HL-60/S4 treated with phorbol 12-myristate 13-acetate at 8.2 ng/mL for 4 days and 3 days (cell line): ENCODE data around the gene UBASH3B.
"Not testable (repeated sequence)": the region's sequence is repeated elsewhere in the genome, so short reads cannot be mapped to it uniquely, and the experiment has no call there.

Source experiments
- in situ Hi-C: fragments of 300-500 bp; cut with MboI; formaldehyde crosslinking; loops from 2 replicates; pipeline ENCODE4 v1.15.0; 2022; ENCODE audit warnings: low sequenced_read_pairs

The UBASH3B gene

DNA sequence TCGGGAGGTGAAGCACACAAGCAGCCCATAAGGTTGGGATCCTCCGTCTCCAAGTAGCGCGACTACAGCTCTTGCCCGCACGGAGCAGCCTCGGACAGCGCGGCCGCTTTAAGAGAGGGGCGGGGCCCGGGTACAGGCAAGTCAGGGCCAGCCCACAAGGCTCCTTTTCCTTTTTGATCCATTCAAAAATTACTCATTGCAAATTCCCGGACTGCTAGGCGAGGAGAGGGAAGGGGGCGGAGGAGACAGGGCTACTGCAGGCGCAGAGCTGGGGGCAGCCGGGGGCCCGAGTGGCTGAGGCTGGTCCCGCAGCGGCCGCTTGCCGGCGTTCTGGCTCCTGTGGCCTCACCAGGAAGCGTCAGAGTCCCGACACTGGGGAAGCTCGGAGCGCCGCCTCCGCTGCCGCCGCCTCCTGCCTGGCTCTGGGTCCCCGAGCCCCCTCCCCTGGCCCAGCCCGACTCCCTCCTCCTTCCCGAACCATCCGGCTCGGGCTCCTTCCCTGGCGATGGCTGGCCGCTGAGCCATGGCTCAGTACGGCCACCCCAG, at the start of gene UBASH3B:
TSS of gene UBASH3B (plus strand) at position 196 of the 546 bp plus-strand sequence. CDS start at position 524, 328 bp downstream.
- in situ Hi-C loops = no loop called here

GRCh38 chr11:122607162-122607561, 48.4 kb upstream of the UBASH3B start:
- in situ Hi-C loops = not testable (repeated sequence)

DNA sequence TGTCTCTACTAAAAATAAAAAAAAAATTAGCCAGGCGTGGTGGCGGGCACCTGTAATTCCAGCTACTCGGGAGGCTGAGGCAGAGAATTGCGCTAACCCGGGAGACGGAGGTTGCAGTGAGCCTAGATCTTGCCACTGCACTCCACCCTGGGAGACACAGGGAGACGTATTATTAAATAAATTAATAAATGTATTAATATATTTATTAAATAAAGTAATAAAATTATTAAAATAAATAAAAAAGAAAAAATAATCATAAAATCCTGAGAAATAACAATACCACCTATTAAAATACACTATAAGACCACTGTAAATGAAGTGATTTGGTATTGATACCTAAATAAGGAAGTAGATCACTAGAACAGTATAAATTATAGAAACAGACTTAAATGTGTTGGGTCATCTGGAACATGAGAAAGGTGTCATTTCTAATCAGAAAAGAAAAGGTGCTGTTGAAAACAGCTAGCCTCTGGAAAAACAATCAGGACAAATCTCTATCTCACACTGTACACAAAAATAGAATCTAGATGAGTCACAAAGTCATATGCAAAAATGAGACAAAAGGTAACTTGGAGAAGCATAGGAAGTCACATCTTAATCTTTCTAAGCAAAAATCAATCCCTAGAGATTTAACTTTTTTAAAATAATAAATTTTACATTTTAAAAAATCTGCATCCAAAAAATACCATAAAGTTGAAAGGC, 43.2 kb upstream of the UBASH3B start:
- in situ Hi-C loops = no loop called here

GRCh38 chr11:122616718-122617117, 38.8 kb upstream of the UBASH3B start:
- in situ Hi-C loops = no loop called here

GRCh38 chr11:122617297-122617696, 38.2 kb upstream of the UBASH3B start:
- in situ Hi-C loops = no loop called here

- in situ Hi-C loops = no loop called here
Observed at GRCh38 chr11:122617926-122618325, 37.6 kb upstream of the UBASH3B start.

- in situ Hi-C loops = no loop called here
Observed at GRCh38 chr11:122618927-122619326, 36.6 kb upstream of the UBASH3B start.

DNA sequence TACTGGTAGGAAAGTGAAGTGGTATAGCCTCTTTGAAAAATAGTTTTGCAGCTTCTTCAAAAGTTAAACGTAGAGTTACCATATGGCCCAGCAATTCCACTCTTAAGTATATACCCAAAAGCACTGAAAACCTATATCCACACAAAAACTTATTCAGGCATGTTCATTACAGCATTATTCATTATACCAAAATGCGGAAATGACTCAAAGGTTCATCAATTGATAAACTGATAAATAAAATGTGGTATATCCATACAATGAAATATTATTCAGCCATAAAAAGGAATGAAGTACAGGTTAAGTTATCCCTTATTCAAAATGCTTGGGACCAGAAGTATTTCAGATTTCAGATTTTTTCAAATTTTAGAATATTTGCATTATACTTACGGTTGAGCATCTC, 35.8 kb upstream of the UBASH3B start:
- in situ Hi-C loops = no loop called here

GRCh38 chr11:122625501-122625900, 30.0 kb upstream of the UBASH3B start:
- in situ Hi-C loops = loop anchor here (25.0 kb wide), 1 partner anchor 412 kb away; no protein-coding TSS in a partner anchor

DNA sequence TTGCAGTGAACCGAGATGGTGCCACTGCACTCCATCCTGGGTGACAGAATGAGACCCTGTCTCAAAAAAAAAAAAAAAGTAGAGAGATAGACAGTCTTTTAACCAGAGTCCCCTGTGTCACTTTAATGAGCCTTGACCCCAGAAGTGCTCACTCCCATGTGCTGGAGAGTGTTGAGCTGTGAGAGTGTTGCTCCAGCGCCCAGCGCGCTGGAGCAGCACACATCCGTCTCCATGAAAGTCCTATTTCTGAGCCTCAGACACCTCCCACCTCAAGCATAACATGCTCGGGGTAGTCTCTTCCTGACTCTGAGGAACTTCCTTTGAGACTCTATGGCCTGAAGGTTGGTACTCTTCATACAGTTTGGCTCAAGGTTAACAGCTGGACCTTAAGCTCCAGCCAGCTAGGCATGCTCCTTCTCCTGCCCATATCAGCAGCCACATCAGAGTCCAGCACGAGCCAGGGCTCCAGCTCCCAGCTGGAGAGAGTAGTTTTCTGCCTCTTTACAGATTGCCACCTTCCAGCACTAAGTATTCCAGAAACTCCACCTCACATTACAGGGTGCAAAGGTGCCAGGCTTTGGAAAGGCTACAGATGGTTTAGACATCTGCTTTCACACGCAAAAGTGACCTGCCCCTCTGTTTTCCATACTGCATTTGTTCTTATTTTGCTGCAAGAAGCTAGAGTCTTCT, 29.4 kb upstream of the UBASH3B start:
- in situ Hi-C loops = loop anchor here (25.0 kb wide), 1 partner anchor 411 kb away; no protein-coding TSS in a partner anchor

GRCh38 chr11:122627745-122628144, 27.8 kb upstream of the UBASH3B start:
- in situ Hi-C loops = loop anchor here (25.0 kb wide), 1 partner anchor 410 kb away; no protein-coding TSS in a partner anchor

DNA sequence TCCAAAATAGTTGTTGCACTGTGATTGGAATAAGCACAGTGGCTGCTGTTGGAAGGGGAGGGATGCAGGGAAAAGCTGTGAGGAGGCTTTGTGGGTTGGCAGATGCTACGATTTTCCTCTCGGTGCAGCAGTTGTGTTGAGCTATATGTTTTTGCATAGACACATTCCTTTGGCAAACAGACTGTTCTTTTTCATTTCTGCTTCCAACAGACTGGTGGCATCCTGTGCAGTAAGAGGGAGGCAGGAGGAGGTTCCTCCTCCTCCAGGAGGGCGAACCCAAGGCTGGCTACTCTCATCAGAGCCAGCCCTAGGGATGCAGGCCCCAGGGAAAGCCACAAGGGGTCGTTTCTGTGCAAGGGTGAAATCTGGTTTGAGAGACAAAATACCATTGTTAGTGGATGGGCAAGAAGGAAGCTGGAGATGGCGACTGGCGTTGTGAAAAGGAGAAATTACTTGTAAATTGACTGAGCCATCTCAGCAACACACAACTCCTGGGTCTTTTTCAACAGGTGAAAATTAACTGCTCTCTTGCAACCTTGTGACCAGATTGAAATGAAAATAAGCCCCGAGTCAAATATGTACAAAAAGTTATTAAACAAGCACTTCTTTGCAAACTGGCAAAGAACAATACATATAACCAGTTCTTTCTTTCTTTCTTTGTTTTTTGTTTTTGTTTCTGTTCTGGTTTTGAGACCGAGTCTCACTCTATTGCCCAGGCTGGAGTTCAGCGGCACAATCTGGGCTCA, 26.5 kb upstream of the UBASH3B start:
- in situ Hi-C loops = loop anchor here (25.0 kb wide), 1 partner anchor 408 kb away; no protein-coding TSS in a partner anchor

DNA sequence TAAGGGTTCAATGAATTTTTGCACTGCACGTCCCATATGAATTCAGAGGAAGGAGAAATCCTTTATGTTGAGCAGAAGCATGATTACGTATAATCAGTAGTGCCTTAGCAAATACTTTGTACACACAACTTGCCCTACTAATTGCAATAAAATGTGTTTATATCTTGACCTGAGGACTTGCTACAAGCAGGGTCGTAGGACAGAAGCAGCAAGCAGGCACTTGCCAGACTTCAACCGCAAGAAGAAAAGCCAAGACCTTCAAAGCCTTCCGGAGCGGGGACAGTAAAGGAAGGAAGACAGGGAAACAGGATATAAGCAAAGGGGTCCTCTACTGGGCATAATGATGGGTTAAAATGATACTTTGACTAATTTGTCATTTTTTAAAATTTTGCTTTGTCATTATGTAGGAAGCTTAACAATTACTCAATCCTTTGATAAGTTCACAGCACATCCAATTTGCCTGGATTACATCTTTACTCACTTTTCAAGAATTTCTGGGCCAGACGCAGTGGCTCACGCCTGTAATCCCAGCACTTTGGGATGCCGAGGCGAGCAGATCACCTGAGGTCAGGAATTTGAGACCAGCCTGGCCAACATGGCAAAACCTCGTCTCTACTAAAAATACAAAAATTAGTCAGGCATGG, 23.2 kb upstream of the UBASH3B start:
- in situ Hi-C loops = loop anchor here (25.0 kb wide), 1 partner anchor 405 kb away; no protein-coding TSS in a partner anchor

GRCh38 chr11:122633219-122633829, 22.2 kb upstream of the UBASH3B start:
- in situ Hi-C loops = loop anchor here (25.0 kb wide), 1 partner anchor 404 kb away; no protein-coding TSS in a partner anchor

GRCh38 chr11:122634501-122634900, 21.0 kb upstream of the UBASH3B start:
- in situ Hi-C loops = loop anchor here (25.0 kb wide), 1 partner anchor 403 kb away; no protein-coding TSS in a partner anchor

GRCh38 chr11:122637541-122637940, 18.0 kb upstream of the UBASH3B start:
- in situ Hi-C loops = loop anchor here (25.0 kb wide), 1 partner anchor 400 kb away; no protein-coding TSS in a partner anchor

GRCh38 chr11:122642472-122642922, 13.0 kb upstream of the UBASH3B start:
- in situ Hi-C loops = loop anchor here (25.0 kb wide), 1 partner anchor 395 kb away; no protein-coding TSS in a partner anchor

- in situ Hi-C loops = loop anchor here (25.0 kb wide), 1 partner anchor 394 kb away; no protein-coding TSS in a partner anchor
Observed at GRCh38 chr11:122642971-122643370, 12.6 kb upstream of the UBASH3B start.

DNA sequence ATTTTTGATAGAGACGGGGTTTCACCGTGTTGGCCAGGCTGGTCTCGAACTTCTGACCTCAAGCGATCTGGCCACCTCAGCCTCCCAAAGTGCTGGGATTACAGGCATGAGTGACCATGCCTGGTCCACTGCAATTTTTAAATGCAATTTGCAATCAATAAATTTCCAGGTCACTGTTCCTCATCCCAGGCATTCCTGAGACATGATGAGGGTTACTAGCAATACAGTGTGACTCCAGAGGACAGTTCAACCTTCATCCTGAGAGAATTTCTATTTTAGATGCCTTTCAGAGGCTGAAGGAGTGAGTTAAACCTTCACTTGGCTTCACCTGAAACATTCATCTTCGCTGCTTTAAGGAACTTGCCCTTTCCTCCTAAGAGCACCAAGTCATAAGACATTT, 9.7 kb upstream of the UBASH3B start:
- in situ Hi-C loops = loop anchor here (25.0 kb wide), 1 partner anchor 391 kb away; no protein-coding TSS in a partner anchor
